ENCODE measurements around the gene MAST2.

GRCh38 chr1:45806129-45806528, 2.7 kb downstream of the MAST2 start:
- no peak for TF ChIP-seq CTCF (IDR thresholded peaks at IDR 0.05)
- TF ChIP-seq POLR2AphosphoS5 (IDR thresholded peaks at IDR 0.05), result no peak
- no peak for TF ChIP-seq POLR2A (IDR thresholded peaks at IDR 0.05)

Data from prostate gland (tissue), 2 donors.